GM18502 (cell line): ENCODE data around the gene CFAP43.

ENCODE experiments used
- ATAC-seq: cut with Tn5 transposase; IDR thresholded peaks from one replicate; pipeline ENCODE4 v1.9.1; 2021; ENCODE audit warnings: mild to moderate bottlenecking; ENCODE audit not compliant: unreplicated experiment, poor library complexity

Gene CFAP43

GRCh38 chr10:104101902-104102301, 130.3 kb downstream of the CFAP43 start:
- no peak for ATAC-seq

GRCh38 chr10:104100795-104101194, 131.4 kb downstream of the CFAP43 start:
- no peak for ATAC-seq

GRCh38 chr10:104099941-104100340, 132.2 kb downstream of the CFAP43 start:
- no peak for ATAC-seq

- ATAC-seq = no peak
Observed at GRCh38 chr10:104099269-104099668, 132.9 kb downstream of the CFAP43 start.

GRCh38 chr10:104098358-104098925, 133.7 kb downstream of the CFAP43 start:
- no peak for ATAC-seq

- ATAC-seq = no peak
Observed at GRCh38 chr10:104096692-104097091, 135.5 kb downstream of the CFAP43 start.

- ATAC-seq = no peak
Observed at GRCh38 chr10:104092749-104093148, 139.4 kb downstream of the CFAP43 start.

GRCh38 chr10:104090611-104091010, 141.6 kb downstream of the CFAP43 start:
- no peak for ATAC-seq

GRCh38 chr10:104089621-104090020, 142.5 kb downstream of the CFAP43 start:
- ATAC-seq = no peak

GRCh38 chr10:104088239-104088638, 143.9 kb downstream of the CFAP43 start:
- no peak for ATAC-seq

- no peak for ATAC-seq
Observed at GRCh38 chr10:104085801-104086400, 146.3 kb downstream of the CFAP43 start, which contains the start of gene COL17A1. Gene COL17A1, minus strand, starts transcription at chr10:104085880. Its CDS starts 5,207 bp downstream, at chr10:104080673.

GRCh38 chr10:104084482-104085142, 147.6 kb downstream of the CFAP43 start:
- no peak for ATAC-seq

GRCh38 chr10:104081998-104082397, 150.2 kb downstream of the CFAP43 start:
- ATAC-seq = no peak

- ATAC-seq = no peak
Observed at GRCh38 chr10:104080762-104081161, 151.4 kb downstream of the CFAP43 start.
